GM18502 (cell line): ENCODE results near the gene MAML2.
"Not testable (repeated sequence)": the region's sequence is repeated elsewhere in the genome, so short reads cannot be mapped to it uniquely, and the experiment has no call there.

ENCODE experiments used
- ATAC-seq: cut with Tn5 transposase; IDR thresholded peaks from one replicate; pipeline ENCODE4 v1.9.1; 2021; ENCODE audit warnings: mild to moderate bottlenecking; ENCODE audit not compliant: unreplicated experiment, poor library complexity

Gene MAML2

DNA sequence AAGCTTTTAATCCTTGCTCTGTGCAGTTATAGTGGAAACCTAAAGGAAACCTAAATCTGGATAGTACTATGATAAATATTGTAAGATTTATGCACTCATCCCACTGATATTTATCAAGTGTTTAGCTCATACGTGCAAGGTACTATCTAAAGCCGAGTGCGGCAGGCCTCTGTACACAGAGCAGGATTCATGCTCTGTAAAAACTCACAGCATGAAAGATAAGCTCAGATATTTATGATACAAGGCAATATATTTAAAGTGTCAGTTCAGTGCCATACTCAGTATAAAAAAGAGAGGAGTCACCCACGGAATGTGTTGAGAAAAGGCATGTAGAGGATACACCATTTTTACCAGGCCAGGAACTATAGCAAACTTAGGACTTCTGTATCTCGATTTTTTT is 66.2 kb downstream of the MAML2 start:
- no peak for ATAC-seq

DNA sequence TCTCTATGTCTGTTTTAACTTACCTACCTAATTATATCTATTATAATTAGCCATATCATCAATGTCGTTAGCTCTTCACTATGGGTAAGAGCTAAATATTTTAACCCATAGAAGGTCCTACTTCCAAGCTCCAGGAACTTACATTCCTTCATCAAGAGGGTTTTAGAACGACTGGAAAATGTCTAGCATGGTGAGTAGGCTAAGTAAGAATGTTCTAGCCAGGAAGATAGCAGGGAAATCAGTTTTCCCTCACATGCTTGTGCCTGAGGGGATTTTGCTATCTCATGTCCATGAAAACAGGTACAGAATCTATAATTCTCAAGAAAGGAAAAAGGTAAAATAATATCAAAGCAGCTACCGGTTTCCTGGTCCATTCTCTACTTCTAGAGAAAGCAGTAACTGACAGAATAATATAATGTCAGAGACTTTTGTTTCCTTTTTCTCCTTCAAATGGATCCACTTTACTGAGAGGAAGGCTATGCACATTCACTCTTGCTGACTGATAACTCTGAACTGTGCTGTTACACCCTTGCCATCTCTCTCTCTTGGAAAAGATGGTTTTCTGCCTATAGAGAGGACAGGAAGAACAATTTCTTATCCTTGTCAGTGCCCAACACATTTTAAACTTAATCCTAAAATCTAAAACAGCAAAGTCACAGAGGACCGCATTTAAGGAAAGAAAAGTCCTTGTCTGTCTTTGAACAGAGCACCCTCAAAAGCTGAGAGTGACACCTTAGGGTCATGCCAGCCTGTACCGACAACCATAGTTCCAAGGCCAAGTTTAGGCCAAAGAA is 67.0 kb downstream of the MAML2 start:
- no peak for ATAC-seq

DNA sequence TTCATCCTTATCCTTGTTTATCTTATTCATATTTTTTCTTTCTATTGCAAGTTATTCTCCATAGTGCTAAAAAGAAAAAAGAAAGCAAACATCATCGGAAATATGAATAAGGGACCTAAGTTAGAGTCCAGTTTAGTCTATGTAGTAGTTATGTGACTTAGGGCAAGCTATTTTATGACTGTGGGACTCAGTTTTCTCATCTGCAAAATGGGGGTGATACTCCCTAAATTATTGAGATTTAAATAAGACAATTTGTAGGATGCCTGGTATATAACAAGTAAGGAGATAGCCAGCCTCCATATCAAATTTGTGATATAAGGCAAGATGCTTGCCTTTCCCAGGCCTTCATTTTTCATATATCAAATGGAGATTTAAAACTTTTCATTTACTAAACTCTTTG is 69.5 kb downstream of the MAML2 start:
- ATAC-seq = no peak

DNA sequence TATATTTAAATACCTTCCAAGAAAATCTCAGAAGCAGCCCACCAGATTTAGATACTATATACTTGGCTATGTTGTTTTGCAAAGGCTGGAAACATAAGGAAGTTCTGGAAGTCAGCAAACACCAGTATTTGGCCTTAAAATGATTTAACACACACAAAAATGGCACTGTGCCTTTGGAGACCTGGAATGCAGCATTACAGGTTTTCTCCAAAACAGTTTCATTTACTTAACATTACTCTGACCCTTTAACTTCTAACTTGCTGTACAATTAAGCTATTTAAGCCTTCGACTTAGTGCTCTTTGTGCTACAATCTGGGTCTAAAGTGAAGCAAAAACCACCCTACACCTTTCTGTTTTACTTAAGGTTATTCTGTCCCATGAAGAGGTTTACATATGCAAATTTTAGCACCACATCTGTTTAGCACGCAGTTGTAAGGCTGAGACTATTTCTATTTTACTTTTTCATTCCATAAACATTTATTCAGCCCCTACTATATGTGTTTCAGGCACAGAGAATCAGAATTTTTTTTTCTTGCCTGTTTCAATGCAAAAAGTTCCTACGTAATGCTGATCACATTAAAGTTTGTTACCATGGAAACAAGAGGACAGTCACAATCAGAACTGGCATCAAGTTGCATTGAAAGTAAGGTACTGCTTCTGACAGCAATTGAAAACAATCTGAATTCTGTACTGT is 70.3 kb downstream of the MAML2 start:
- ATAC-seq = peak; percentile 68

DNA sequence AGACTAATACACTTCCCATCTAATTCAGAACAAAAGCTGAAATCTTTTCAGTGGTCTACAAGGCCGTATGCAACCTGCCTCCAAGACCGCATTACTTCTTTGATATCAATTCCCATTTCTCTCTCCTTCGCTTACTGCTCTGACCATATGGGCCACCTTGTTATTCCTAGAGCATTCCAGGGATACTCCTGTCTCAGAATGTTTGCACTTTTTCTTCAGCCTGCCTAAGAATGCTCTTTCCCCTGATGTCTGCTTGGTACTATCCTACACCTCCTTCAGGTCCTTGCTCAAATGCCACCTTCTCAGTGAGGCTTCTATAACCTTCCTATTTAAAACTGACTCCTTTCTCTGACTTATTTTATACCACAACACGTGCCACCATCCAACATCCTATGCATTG is 71.2 kb downstream of the MAML2 start:
- ATAC-seq = no peak

DNA sequence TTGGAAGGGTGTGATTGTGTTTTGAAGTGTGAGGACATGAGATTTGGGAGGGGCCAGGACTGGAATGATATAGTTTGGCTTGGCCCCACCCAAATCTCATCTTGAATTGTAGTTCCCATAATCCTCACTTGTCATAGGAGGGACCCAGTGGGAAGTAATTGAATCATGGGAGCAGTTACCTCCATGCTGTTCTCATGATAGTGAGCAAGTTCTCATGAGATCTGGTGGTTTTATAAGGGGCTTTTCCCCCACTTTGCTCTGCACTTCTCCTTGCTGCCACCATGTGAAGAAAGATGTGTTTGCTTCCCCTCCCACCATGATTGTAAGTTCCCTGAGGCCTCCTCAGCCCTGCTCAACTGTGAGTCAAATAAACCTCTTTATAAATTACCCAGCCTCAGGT is 71.6 kb downstream of the MAML2 start:
- ATAC-seq = not testable (repeated sequence)

DNA sequence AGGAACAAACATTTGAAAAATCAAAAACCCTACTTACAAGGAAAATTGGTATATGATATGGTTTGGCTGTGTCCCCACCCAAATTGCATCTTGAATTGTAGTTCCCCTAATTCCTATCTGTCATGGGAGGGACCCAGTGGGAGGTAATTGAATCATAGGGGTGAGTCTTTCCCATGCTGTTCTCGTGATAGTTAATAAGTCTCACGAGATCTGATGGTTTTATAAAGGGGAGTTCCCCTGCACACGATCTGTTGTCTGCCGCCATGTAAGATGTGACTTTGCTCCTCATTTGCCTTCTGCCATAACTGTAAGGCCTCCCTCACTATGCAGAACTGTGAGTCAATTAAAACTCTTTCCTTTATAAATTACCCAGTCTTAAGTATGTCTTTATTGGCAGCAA is 74.5 kb downstream of the MAML2 start:
- ATAC-seq = not testable (repeated sequence)

DNA sequence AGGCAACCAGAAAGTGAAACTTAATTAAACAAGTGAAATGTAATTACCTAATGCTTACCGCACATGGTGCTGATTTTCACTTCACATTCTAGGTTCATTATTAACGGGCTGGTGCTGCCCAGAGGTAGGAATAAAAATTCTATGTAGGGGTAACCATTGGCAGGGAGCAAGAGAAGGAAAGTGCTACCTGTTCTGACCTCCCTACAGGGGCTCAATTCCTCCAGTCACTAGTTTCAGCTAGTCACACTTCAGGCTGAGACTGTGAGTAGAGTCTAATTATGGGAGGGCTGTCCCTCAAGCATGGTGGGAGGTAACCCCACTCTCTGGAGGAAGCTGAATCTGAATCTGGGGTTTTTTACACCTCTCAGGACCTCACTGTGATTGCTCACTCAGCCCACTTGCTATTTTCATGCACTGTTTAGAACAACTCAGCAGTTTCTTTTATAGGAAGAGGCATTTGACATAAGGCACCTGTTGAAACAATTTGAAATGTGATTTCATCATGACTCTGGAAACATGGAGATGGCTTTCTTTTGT is 75.4 kb downstream of the MAML2 start:
- peak; percentile 96 for ATAC-seq

DNA sequence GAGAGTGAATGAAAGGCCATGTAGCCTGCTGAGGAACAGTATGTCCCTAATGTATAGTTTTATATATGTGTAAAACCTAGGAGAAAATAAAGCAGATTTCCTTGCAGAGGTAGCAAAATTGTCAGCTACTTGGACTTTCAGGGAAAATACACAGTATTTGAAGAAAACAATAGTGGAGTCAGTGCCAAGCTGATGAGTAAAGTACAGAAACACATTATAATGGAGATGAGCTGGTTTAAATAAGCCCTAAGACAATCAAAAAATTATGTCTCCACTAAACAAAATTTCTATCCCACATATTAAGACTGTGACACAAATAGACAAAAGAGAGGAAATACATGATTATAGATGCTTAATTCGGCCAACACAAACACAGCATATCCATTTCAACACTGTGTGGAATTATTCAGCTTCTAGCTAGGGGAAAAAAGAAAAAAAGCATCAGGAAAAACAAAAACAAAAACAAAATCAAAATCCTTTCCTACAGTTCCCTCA is 75.9 kb downstream of the MAML2 start:
- no peak for ATAC-seq

DNA sequence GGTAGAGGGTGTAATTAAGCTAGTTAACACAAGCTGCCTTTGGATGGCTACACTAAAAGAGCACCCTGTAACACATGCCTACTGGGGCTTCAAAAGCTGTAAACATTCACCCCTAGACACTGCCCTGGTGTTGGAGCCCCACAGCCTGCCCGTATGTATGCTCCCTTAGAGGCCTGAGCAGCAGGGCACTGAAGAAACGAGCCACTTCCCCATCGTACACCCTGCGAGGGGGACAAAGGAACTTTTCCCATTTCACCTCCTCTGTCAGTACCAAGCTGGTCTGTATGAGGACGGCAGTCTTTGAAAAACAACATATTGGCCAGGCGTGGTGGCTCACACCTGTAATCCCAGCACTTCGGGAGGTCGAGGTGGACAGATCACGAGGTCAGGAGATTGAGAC is 77.0 kb downstream of the MAML2 start:
- ATAC-seq = no peak

DNA sequence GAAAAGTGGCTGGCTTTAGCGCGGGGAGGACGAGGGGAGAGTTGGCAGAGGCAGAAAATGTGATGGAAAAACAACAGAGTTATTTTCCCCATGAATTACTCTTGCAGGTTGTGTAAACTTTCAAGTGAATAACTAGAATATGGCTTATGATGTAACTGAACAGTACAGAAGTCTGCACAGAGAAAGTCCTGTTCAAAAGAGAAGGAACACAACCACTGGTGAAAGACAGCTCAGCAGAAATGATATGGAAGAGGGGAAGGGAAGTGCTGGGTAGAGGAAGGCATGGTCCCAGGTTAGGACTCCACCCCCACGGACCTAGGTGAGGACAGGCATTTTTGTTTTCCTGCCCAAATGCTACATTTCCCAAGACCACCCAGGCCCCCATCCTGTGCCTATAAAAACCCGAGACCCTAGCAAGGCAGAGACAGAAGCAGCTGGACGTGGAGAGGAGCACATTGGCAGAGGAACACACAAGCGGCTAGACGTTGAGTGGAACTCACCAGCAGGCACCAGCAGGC is 77.7 kb downstream of the MAML2 start:
- ATAC-seq = no peak

DNA sequence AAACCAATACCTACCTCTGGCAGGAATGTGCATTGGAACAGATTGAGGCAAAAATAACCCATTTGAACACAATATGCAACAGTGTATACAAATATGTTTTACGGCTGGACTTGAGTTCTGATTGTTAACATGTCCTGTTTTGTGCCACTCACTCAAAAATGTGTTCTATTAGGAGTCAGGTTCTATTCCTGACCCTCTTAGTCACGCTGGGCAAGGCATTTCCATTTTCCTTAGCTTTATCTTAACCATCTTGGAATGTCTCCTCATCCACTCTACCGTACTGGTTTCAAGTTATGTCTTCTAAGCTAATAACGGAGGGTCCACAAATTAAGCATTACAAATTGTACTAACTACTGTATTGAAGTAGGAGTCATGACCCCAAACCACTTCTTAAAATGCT is 78.6 kb downstream of the MAML2 start:
- no peak for ATAC-seq

DNA sequence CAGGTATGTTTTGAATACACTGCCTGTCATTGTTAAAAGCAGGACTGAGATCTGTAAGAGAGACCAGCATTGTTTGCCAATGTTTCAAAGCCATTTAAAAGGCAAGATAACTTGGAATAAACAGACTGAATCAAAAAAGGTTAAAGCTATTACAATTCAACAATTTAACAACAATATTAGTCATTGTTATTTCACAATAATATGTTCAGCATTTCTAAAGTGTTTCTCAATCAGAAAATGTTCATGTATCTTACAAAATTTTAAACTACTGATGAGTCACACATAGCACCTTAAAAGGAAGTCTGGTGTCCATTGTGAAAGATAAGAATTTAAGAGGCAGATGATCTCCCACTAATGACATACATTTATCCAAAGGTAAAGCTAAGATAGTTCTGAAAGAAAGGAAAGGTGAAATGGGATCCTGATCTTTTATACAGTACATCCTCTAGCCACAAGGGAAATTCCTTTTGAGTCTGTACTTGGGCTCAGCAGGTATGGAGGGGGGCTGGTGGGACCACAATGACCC is 79.7 kb downstream of the MAML2 start:
- ATAC-seq = no peak

DNA sequence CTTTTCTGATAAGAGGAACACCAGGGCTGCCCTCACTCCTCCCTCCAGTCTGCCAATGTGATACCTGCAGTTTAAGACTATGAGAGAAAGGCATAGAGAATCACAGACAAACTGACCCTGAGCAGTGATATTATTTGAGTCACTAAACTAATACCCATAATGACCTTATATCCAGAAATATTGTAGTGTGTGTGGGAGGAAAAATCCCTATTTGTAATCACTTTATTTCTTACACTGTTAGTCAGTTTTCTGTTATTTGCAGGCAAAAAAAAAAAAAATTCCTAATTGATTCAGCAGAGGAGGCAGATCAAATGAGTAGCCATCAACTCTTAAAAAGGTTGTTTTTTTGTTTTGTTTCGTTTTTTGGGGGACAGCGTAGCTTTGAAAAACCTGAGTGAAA is 82.5 kb downstream of the MAML2 start:
- ATAC-seq = no peak

DNA sequence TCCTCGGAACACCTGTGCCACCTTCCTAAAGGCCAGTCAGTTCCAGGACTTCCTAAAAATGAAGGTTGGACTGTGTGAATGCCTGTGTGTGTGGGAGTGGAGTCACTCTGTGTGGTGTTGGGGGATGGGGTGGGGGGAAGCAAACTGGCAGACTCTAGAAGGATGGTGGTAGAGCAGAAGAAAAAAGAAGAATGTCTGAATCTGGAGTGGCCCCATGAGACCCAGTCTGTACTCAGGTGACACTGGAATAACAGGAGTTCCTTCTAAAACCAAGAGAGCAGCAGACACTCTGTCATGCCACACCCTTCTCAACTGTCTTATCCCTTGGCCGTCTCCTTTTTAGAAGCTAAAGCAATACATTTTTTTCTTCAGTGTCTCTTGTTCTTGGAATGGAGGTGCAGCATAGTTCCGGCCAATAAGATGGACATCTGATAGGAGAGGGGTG is 82.9 kb downstream of the MAML2 start:
- no peak for ATAC-seq

DNA sequence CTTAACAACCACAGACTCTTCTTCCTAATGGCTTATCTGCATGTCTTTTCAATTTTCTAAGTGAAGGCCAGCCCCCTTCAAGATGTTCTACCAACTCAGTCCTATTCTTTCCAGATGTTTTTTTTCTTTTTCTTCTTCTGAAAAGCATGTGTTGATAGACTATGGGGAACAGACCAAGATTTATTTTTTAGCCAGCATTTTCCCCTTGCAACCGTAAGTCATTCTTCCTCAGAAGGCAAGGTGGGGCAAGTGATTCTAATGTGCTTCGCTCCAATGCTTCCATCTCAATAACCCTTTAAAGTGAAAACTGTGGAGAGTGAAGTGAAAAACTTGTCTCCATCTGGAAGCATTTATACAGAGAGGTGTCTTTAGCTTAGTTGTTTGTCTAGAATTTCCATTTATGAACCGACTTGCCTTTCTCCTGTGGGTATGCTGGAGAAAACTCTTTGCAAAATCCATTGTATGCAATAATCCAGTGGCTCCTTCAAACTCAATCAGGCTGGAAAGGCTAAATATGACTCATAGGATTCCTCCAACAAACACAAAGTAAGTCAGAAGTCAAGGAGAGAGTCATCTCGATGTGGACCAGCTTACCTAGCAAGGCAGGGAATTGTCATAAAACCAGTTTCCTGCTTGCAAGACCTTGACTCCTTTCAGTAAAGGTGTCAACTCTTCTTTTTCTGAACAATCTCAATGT is 83.7 kb downstream of the MAML2 start:
- no peak for ATAC-seq

DNA sequence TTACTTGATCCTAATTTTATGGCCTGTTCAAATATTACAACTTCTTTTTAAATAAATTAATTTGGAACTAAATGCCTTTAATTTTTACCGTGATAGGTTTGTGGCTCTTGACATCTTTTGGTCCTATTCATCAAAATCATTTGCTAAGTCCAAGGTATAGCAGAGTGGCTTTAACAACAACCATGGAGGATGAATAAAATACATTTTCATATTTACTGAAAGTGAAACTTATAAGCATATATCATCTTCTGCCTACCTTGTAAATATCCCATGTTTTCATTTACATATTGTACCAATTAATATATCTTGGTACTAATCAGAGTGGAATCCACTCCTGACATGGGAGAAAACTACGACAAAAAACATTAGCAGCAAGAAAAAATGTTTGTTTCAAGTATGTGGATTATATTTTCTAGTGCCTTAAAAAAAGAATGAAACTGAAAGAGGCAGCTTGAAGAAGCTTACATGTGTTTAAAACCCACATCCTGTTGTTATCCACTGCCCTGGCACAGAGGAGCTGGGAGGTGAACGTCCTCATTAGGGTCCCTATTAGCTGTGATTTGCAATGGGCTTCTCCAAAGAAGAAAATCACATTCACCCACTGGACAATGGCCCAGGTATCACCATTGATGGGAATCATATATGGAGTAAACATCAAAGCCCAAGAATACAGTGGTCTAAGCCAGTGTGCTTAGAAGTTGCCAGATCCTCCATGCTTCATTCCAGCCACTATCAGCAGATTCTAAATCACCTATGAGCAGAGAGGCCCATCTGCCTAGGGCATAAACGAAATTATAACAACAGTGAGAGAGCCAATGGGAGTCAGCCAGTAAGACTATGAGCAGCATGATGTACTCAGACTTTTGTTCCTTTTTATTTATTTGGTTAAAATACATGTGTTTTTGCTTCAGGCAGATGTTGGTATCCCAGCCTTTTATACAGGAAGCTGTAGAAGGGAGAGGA is 84.7 kb downstream of the MAML2 start:
- peak; percentile 82 for ATAC-seq

DNA sequence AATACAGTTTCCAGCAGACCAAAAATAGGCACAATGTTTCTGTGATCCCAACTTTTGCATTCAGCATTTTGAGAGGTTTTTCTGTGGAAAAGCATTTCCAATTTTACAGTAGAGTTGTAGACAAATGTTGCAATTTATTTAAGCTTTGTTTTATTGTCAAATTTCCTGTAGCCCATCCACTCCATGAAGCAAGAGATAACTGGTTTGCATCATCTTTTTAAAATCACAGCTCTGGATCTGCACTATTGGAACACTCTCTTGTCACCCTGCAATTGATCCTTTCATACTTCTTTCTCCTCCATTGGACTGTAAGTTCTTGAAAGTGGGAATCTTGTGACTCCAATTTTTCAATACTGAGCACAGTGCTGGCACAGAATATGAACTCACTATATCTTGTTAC is 86.0 kb downstream of the MAML2 start:
- no peak for ATAC-seq
